NT2/D1 (cell line): ENCODE measurements around the gene ZFP64.
"Not testable (repeated sequence)": the region's sequence is repeated elsewhere in the genome, so short reads cannot be mapped to it uniquely, and the experiment has no call there.

Source experiments
- DNase-seq: peaks from one replicate; pipeline ENCODE4 v3.0.0-alpha.2; 2011; ENCODE audit warnings: low read depth, low spot score
- H3K27me3 ChIP-seq: 2 replicates; pipeline ENCODE4 v1.6.0; 2011; ENCODE audit warnings: mild to moderate bottlenecking; ENCODE audit not compliant: insufficient read length, insufficient read depth
- H3K36me3 ChIP-seq: 2 replicates; pipeline ENCODE4 v1.6.1; 2011; ENCODE audit warnings: mild to moderate bottlenecking, low read length, mixed read lengths; ENCODE audit not compliant: insufficient read depth, insufficient read length
- H3K4me1 ChIP-seq: 2 replicates; pipeline ENCODE4 v1.5.1; 2011; ENCODE audit not compliant: insufficient read depth, insufficient read length
- H3K4me3 ChIP-seq: 2 replicates; pipeline ENCODE4 v1.5.1; 2011; ENCODE audit warnings: low read depth; ENCODE audit not compliant: insufficient read length
- H3K9ac ChIP-seq: 2 replicates; pipeline ENCODE4 v1.6.0; 2011; ENCODE audit warnings: low read depth; ENCODE audit not compliant: insufficient read length
- H3K9me3 ChIP-seq: 2 replicates; pipeline ENCODE4 v1.5.1; 2011; ENCODE audit warnings: mild to moderate bottlenecking, low read length; ENCODE audit not compliant: insufficient read depth
- SUZ12 ChIP-seq: IDR thresholded peaks from 2 replicates; pipeline ENCODE4 v1.6.1; 2011; ENCODE audit not compliant: insufficient read length, insufficient read depth; ENCODE audit errors: extremely low read depth
- YY1 ChIP-seq: IDR thresholded peaks from 2 replicates; pipeline ENCODE4 v1.6.1; 2011; ENCODE audit not compliant: insufficient read length, insufficient read depth
- ZNF274 ChIP-seq: IDR thresholded peaks from 2 replicates; pipeline ENCODE4 v1.6.1; 2011; ENCODE audit warnings: mild to moderate bottlenecking, low read depth, low read length

Gene ZFP64

DNA sequence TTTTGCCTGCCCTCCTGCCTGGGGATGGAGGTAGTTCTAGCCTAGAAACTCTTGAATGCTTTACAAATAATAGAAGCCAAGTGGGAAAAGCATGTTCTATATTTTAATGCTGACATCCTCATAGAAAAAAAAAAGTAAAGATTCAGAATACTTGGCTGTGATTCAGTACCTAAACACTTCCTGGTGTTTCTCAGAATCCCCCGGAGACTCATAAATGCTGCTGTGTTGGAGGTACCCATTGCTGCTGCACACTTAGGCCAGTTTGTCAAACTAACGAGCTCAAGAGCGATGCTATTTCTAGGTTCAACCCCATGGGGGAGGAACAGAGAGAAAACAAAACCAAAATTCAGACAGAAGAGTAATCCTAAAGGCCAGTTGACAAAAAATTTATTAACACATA is 38.8 kb upstream of the ZFP64 start:
- no peak for DNase-seq
- no peaks in the 10 kb centered on the region for H3K9me3 ChIP-seq
- H3K4me1 ChIP-seq = no peaks in the 10 kb centered on the region
- no peaks in the 10 kb centered on the region for H3K27me3 ChIP-seq
- no peak overlapping the region for H3K9ac ChIP-seq
- no peaks in the 10 kb centered on the region for H3K36me3 ChIP-seq
- no peak overlapping the region for H3K4me3 ChIP-seq
- TF ChIP-seq ZNF274 (no peak), YY1 (no peak), SUZ12 (no peak)

DNA sequence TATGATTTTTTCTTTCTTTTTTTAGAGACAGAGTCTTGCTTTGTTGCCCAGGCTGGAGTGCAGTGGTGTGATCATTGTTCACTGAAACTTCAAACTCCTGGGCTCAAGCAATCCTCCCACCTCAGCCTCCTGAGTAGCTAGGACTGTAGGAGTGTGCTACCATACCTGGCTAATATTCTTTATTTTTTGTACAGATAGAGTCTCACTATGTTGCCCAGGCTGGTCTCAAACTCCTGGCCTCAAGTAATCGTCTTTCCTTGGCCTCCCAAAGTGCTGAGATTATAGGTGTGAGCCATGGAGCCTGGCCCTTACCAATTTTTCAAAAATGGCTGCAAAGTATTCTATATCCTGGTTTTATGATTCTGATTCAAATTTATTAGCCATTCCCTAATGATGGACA is 37.8 kb upstream of the ZFP64 start:
- H3K27me3 ChIP-seq, H3K9me3 ChIP-seq, H3K4me1 ChIP-seq: not testable (repeated sequence)

DNA sequence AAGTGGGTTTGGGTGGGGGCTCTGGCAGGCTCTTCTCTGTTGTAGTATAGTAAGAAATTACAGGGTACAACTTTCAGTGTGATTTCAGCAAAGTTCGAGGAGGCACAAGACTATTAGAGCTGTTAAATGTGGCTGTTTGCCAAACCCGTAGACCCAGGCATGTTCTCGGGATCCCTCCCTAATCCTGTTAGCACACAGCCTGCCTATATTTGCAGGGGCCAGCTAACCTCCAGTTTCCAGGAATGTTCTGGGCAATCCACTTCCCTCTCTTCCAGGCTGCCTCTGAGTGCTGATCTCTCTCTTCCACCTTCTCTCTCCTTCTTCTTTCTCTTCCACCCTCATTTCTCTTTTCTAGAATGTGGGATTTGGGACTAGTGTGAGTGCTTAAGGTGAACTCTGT is 34.8 kb upstream of the ZFP64 start:
- no peaks in the 10 kb centered on the region for H3K4me1 ChIP-seq
- no peak for DNase-seq
- H3K9ac ChIP-seq = no peak overlapping the region
- H3K4me3 ChIP-seq = no peak overlapping the region
- no peaks in the 10 kb centered on the region for H3K36me3 ChIP-seq
- H3K27me3 ChIP-seq = no peaks in the 10 kb centered on the region
- 0 out of 2 replicates have a peak, but pooled peaks cover 4% of the 10 kb centered on the region for H3K9me3 ChIP-seq
- TF ChIP-seq YY1 (no peak), SUZ12 (no peak), ZNF274 (no peak)

More for the DNA sequence above, 37.8 kb upstream of the ZFP64 start:
- not testable (repeated sequence) for DNase-seq, H3K36me3 ChIP-seq, H3K9ac ChIP-seq, H3K4me3 ChIP-seq

DNA sequence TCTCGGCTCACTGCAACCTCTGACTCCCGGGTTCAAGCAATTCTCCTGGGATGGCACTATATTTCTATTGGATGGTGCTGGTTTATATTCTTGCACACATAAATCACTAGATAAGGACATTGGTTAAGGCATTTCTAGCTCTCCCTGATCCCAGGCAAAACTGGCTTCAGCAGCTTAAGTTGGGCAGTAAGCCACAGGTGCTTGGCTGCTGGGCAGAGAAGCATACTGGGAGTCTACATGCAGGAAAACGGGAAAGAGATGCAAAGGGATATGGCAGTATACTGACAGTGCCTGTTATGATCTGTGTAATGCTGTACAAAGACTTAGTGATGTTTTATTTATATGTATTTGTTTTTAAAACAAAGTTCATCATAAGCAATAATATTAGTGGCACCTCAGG is 33.3 kb upstream of the ZFP64 start:
- Histone ChIP-seq H3K9me3 (peaks cover 18% of the 10 kb centered on the region; the same call in 1 of the 2 replicates), H3K36me3 (no peaks in the 10 kb centered on the region), H3K9ac (no peak overlapping the region), H3K4me1 (no peaks in the 10 kb centered on the region), H3K27me3 (no peaks in the 10 kb centered on the region), H3K4me3 (no peak overlapping the region)
- TF ChIP-seq SUZ12 = no peak
- TF ChIP-seq ZNF274 = no peak
- TF ChIP-seq YY1 = no peak
- no peak for DNase-seq

DNA sequence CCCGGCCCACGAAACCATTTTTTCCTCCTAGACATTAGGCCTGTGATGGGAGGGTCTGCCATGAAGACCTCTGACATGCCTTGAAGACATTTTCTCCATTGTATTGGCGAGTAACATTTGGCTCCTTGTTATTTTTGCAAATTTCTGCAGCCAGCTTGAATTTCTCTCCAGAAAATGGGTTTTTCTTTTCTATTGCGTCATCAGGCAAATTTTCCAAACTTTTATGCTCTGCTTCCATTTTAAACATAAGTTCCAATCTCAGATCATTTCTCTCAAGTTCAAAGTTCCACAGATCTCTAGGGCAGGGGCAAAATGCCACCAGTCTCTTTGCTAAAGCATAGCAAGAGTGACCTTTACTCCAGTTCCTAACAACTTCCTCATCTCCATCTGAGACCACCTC is 29.8 kb upstream of the ZFP64 start:
- not testable (repeated sequence) for H3K36me3 ChIP-seq, H3K4me1 ChIP-seq
- peaks cover 25% of the 10 kb centered on the region; the same call in 1 of the 2 replicates for H3K9me3 ChIP-seq

DNA sequence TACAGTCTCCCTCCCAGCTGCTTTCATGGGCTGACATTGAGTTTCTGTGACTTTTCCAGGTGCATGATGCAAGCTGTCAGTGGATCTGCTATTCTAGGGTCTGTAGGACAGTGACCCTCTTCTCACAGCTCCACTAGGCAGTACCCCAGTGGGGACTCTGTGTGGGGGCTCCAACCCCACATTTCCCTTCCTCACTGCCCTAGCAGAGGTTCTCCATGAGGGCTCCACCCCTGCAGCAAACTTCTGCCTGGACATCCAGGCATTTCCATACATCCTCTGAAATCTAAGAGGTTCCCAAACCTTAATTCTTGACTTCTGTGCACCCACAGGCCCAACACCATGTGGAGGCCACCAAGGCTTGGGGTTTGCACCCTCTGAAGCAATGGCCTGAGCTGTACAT is 29.3 kb upstream of the ZFP64 start:
- not testable (repeated sequence) for H3K36me3 ChIP-seq

More for the DNA sequence above, 29.8 kb upstream of the ZFP64 start:
- not testable (repeated sequence) for H3K4me3 ChIP-seq, H3K27me3 ChIP-seq, H3K9ac ChIP-seq, DNase-seq

DNA sequence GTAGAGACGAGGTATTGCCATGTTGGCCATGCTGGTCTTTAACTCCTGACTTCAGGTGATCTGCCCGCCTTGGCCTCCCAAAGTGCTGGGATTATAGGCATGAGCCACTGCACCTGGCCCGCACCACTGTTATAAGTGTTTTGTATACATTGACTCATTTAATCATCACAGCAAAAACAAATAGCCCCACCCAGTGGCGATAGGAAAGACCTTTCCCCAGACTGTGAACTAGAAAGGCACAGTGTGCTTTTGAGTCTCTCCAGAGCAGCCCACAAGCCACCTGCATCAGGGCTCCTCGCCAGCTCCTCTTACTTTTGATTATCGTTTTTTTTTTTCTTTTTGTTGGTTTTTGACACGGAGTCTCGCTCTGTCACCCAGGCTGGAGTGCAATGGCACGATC is 27.9 kb upstream of the ZFP64 start:
- H3K27me3 ChIP-seq = no peaks in the 10 kb centered on the region
- no peak overlapping the region for H3K4me3 ChIP-seq
- peaks cover 25% of the 10 kb centered on the region; the same call in 1 of the 2 replicates for H3K9me3 ChIP-seq
- TF ChIP-seq SUZ12 (no peak), YY1 (no peak), ZNF274 (no peak)
- H3K36me3 ChIP-seq = no peaks in the 10 kb centered on the region
- no peak overlapping the region for H3K9ac ChIP-seq
- DNase-seq = peak; percentile 8
- H3K4me1 ChIP-seq = no peaks in the 10 kb centered on the region

More for the DNA sequence above, 29.3 kb upstream of the ZFP64 start:
- peaks cover 25% of the 10 kb centered on the region; the same call in 1 of the 2 replicates for H3K9me3 ChIP-seq
- not testable (repeated sequence) for H3K27me3 ChIP-seq, H3K4me1 ChIP-seq, DNase-seq, H3K9ac ChIP-seq, H3K4me3 ChIP-seq

DNA sequence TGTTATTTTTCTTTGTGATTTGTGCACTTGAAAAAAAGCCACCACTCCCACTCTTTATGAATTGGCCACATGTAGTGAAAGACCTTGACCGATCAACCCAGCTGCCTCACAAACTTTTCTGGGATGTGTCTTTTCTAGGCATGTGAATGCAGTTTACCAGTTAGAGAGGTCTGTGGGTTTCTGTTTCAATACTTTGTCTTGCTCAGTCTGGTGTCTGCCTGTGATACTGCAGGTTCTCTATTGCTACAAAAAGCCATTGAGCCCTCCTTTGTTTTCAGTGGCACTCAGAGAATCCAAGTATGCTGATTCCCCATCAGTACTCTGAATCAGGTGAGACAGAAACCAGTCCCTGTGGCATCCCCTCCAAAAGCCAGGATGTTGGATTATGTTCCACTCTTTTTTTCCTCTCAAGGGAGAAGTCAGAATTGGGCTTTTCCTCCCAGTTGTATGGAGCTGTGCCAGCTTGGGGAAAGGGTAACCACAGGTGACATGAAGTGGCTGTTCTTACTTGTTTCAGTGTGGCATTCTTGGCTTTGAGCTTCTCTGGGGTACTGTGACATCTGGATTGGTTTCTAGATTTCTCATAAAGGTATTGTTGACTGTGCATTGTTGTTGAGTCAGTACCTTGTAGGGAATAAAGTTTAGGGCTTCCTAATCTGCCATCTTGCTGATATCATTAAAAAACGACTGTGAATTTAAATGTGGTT is 26.3 kb upstream of the ZFP64 start:
- Histone ChIP-seq H3K9ac (no peak overlapping the region), H3K4me3 (no peak overlapping the region), H3K27me3 (no peaks in the 10 kb centered on the region), H3K9me3 (peaks cover 36% of the 10 kb centered on the region), H3K4me1 (no peaks in the 10 kb centered on the region), H3K36me3 (no peaks in the 10 kb centered on the region)
- no peak for DNase-seq
- TF ChIP-seq SUZ12 = no peak
- TF ChIP-seq YY1 = no peak
- no peak for TF ChIP-seq ZNF274
